NCI-H1105 treated with DMSO at 0.1 percent for 48 hours (cell line): ENCODE data around the gene PIH1D2.
"Not testable (repeated sequence)": the region's sequence is repeated elsewhere in the genome, so short reads cannot be mapped to it uniquely, and the experiment has no call there.

Experiments used
- DNase-seq: peaks from one replicate; lab custom pipeline; 2025; lab: John Stamatoyannopoulos, UW

PIH1D2 gene

GRCh38 chr11:112051768-112052167, 22.0 kb downstream of the PIH1D2 start:
- no peak for DNase-seq

- DNase-seq, result no peak
Measured at GRCh38 chr11:112050721-112051120, 23.1 kb downstream of the PIH1D2 start.

- no peak for DNase-seq
Measured at GRCh38 chr11:112049777-112050176, 24.0 kb downstream of the PIH1D2 start.

GRCh38 chr11:112048256-112048655, 25.6 kb downstream of the PIH1D2 start:
- not testable (repeated sequence) for DNase-seq

- DNase-seq, result not testable (repeated sequence)
Measured at GRCh38 chr11:112046647-112047046, 27.2 kb downstream of the PIH1D2 start.

GRCh38 chr11:112044961-112045360, 28.9 kb downstream of the PIH1D2 start:
- DNase-seq, result no peak

- DNase-seq, result no peak
Measured at GRCh38 chr11:112042961-112043304, 30.9 kb downstream of the PIH1D2 start.

- DNase-seq, result no peak
Measured at GRCh38 chr11:112042161-112042960, 31.5 kb downstream of the PIH1D2 start.

- DNase-seq, result no peak
Measured at GRCh38 chr11:112037527-112037926, 36.3 kb downstream of the PIH1D2 start.

- no peak for DNase-seq
Measured at GRCh38 chr11:112033902-112034301, 39.9 kb downstream of the PIH1D2 start.

- DNase-seq, result no peak
Measured at GRCh38 chr11:112029460-112029859, 44.4 kb downstream of the PIH1D2 start.

- not testable (repeated sequence) for DNase-seq
Measured at GRCh38 chr11:112026784-112027410, 46.9 kb downstream of the PIH1D2 start.

- DNase-seq, result no peak
Measured at GRCh38 chr11:112025707-112026106, 48.1 kb downstream of the PIH1D2 start.

GRCh38 chr11:112024773-112025678, 48.8 kb downstream of the PIH1D2 start, which contains the start of gene DLAT:
Gene DLAT (plus strand): TSS chr11:112025408. CDS start chr11:112025473, 65 bp downstream.
- DNase-seq, result peak; percentile 91

- no peak for DNase-seq
Measured at GRCh38 chr11:112024178-112024772, 49.5 kb downstream of the PIH1D2 start.

GRCh38 chr11:112023104-112023503, 50.7 kb downstream of the PIH1D2 start:
- no peak for DNase-seq

GRCh38 chr11:112019066-112019465, 54.8 kb downstream of the PIH1D2 start:
- DNase-seq, result no peak
